SU-DHL-6 (cell line): ENCODE data around the gene CTDP1.

ENCODE experiments used
- H2AFZ ChIP-seq: fragments of 200-600 bp; sonication (generic); 2 replicates; pipeline ENCODE4 v1.6.1; 2014; ENCODE audit warnings: low read depth, mild to moderate bottlenecking, moderate library complexity, mixed read lengths, antibody characterized with exemption, low read length; ENCODE audit not compliant: severe bottlenecking
- H3F3A ChIP-seq: fragments of 200-600 bp; shearing (Covaris generic); 2 replicates; pipeline ENCODE4 v1.6.0; 2016; ENCODE audit warnings: antibody characterized with exemption, mild to moderate bottlenecking; ENCODE audit not compliant: insufficient read depth
- H3K27ac ChIP-seq: fragments of 200-600 bp; sonication (generic); 2 replicates; pipeline ENCODE4 v1.5.1; 2016; ENCODE audit warnings: low read depth, mild to moderate bottlenecking, low read length, moderate library complexity, mixed read lengths
- H3K27me3 ChIP-seq: fragments of 200-600 bp; sonication (generic), shearing (Covaris generic); 2 replicates; pipeline ENCODE4 v1.6.0; 2014; ENCODE audit warnings: mild to moderate bottlenecking, low read length
- H3K36me3 ChIP-seq: fragments of 200-600 bp; sonication (generic); 2 replicates; pipeline ENCODE4 v1.6.1; 2014; ENCODE audit warnings: mild to moderate bottlenecking, low read length, mixed read lengths
- H3K4me2 ChIP-seq: fragments of 300-600, 200-600 bp; shearing (Covaris generic), sonication (generic); 2 replicates; pipeline ENCODE4 v1.6.0; 2014; ENCODE audit warnings: low read length, low read depth, mild to moderate bottlenecking; ENCODE audit not compliant: poor library complexity, severe bottlenecking
- H3K4me3 ChIP-seq: fragments of 200-600 bp; sonication (generic); 2 replicates; pipeline ENCODE4 v1.5.1; 2014; ENCODE audit warnings: antibody characterized with exemption, low read length, mild to moderate bottlenecking, mixed read lengths; ENCODE audit not compliant: insufficient read depth, poor library complexity, severe bottlenecking
- H3K79me2 ChIP-seq: fragments of 200-600 bp; sonication (generic); 2 replicates; pipeline ENCODE4 v1.6.1; 2014; ENCODE audit warnings: mild to moderate bottlenecking, low read length, moderate library complexity; ENCODE audit not compliant: insufficient read depth
- H3K9ac ChIP-seq: fragments of 200-600 bp; sonication (generic); 2 replicates; pipeline ENCODE4 v1.7.0; 2014; ENCODE audit warnings: mild to moderate bottlenecking, low read length
- H3K9me2 ChIP-seq: fragments of 200-600 bp; sonication (generic); replicated peaks from 2 replicates; pipeline ENCODE4 v1.6.1; 2014; ENCODE audit warnings: low read length; ENCODE audit not compliant: insufficient read depth
- H3K9me3 ChIP-seq: fragments of 200-600 bp; sonication (generic); 2 replicates; pipeline ENCODE4 v1.6.1; 2014; ENCODE audit warnings: low read length, mixed read lengths; ENCODE audit not compliant: insufficient read depth
- H4K20me1 ChIP-seq: fragments of 200-600 bp; sonication (generic); 2 replicates; pipeline ENCODE4 v1.6.1; 2014; ENCODE audit warnings: low read depth, mild to moderate bottlenecking, antibody characterized with exemption, low read length, moderate library complexity, mixed read lengths
- CTCF ChIP-seq: fragments of 200-600 bp; sonication (generic); IDR thresholded peaks from one replicate; pipeline ENCODE4 v1.5.1; 2017; ENCODE audit warnings: antibody characterized with exemption, mild to moderate bottlenecking, low read length, moderate library complexity; ENCODE audit not compliant: insufficient read depth, poor library complexity, severe bottlenecking
- EZH2phosphoT487 ChIP-seq: fragments of 200-600 bp; sonication (generic), shearing (Covaris generic); conservative IDR thresholded peaks from 2 replicates; pipeline ENCODE4 v1.6.1; 2018; ENCODE audit warnings: mild to moderate bottlenecking, antibody characterized with exemption, low read length, moderate library complexity, mixed read lengths

CTDP1 gene

GRCh38 chr18:79698668-79699335, 19.2 kb downstream of the CTDP1 start:
- TF ChIP-seq CTCF (no peak), EZH2phosphoT487 (no peak)
- Histone ChIP-seq H3K36me3 (no peaks in the 10 kb centered on the region), H4K20me1 (no peaks in the 10 kb centered on the region)

GRCh38 chr18:79699653-79700052, 20.1 kb downstream of the CTDP1 start:
- H3K9me2 ChIP-seq, result no peaks in the 10 kb centered on the region
- no peaks in the 10 kb centered on the region for H3K36me3 ChIP-seq
- no peak overlapping the region for H3K27ac ChIP-seq
- peaks cover 10% of the 10 kb centered on the region for H3K79me2 ChIP-seq
- H3K4me2 ChIP-seq, result no peak overlapping the region
- H3K9me3 ChIP-seq, result no peaks in the 10 kb centered on the region
- H4K20me1 ChIP-seq, result no peaks in the 10 kb centered on the region
- no peak overlapping the region for H2AFZ ChIP-seq
- no peak overlapping the region for H3K9ac ChIP-seq
- H3K27me3 ChIP-seq, result no peaks in the 10 kb centered on the region
- no peak for TF ChIP-seq EZH2phosphoT487
- no peak for TF ChIP-seq CTCF
- no peaks in the 10 kb centered on the region for H3F3A ChIP-seq
- H3K4me3 ChIP-seq, result no peak overlapping the region

More at GRCh38 chr18:79698668-79699335, 19.2 kb downstream of the CTDP1 start:
- H2AFZ ChIP-seq, result no peak overlapping the region
- no peak overlapping the region for H3K27ac ChIP-seq
- no peak overlapping the region for H3K4me2 ChIP-seq
- H3K9ac ChIP-seq, result no peak overlapping the region
- H3K9me3 ChIP-seq, result no peaks in the 10 kb centered on the region
- H3K9me2 ChIP-seq, result no peaks in the 10 kb centered on the region
- H3K4me3 ChIP-seq, result no peak overlapping the region
- no peaks in the 10 kb centered on the region for H3K27me3 ChIP-seq
- H3K79me2 ChIP-seq, result peaks cover 18% of the 10 kb centered on the region
- no peaks in the 10 kb centered on the region for H3F3A ChIP-seq

- Histone ChIP-seq H3K4me3 (no peak overlapping the region), H3K27me3 (no peaks in the 10 kb centered on the region), H3K9ac (no peak overlapping the region), H4K20me1 (no peaks in the 10 kb centered on the region), H3F3A (no peaks in the 10 kb centered on the region), H3K4me2 (no peak overlapping the region), H3K9me2 (no peaks in the 10 kb centered on the region), H2AFZ (no peak overlapping the region), H3K27ac (no peak overlapping the region), H3K9me3 (no peaks in the 10 kb centered on the region), H3K79me2 (0 out of 2 replicates have a peak, but pooled peaks cover 6% of the 10 kb centered on the region), H3K36me3 (no peaks in the 10 kb centered on the region)
- TF ChIP-seq EZH2phosphoT487, result no peak
- no peak for TF ChIP-seq CTCF
These were observed 23.3 kb downstream of the CTDP1 start for GRCh38 chr18:79702906-79703305.
